Measurements from ENCODE around the gene R3HDML. TPM values are rescaled to one million over a fixed set of nuclear protein-coding genes. Genes with fewer than 3 reads are reported as not detected.

R3HDML gene
- total and polyA plus RNA-seq, 2 of the 13 experiments (the other 11 are each of a cell fraction or from before 2014, with no cell fraction given): not detected

DNA sequence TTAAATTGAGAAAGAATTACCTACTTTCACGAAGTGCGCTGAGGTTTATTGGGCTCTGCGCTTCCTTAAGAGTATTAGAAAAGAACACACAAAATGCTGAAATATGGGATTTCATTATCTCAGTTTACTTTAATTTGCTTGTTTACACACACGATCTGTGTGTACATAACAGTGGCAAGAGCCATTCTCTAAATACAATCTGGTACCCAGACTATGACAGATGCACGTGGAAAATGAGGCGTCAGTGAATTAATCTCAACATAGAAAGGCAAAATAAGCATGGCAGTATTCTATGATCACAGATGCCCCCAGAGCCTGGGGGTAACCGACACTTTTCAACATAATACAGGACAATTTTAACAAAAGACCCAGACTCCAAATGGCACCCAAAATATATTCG lies 34.1 kb upstream of the R3HDML start (continued):
- TF ChIP-seq ZNF792 (CRISPR knock-in tag; IDR thresholded peaks at IDR 0.05) (no peak), GTF3A (CRISPR knock-in tag; conservative IDR thresholded peaks at IDR 0.05) (0 out of 2 replicates have a peak, but pooled peaks have one; percentile 6), ZNF550 (CRISPR knock-in tag; IDR thresholded peaks at IDR 0.05; ENCODE audit: borderline replicate concordance) (no peak), ZNF20 (CRISPR knock-in tag; IDR thresholded peaks at IDR 0.05) (no peak), ARNTL (CRISPR knock-in tag; IDR thresholded peaks at IDR 0.05) (0 out of 2 replicates have a peak, but pooled peaks have one; percentile 32), ZNF562 (CRISPR knock-in tag; IDR thresholded peaks at IDR 0.05; ENCODE audit: borderline replicate concordance) (no peak), PHF21A (CRISPR knock-in tag; IDR thresholded peaks at IDR 0.05) (no peak), ZNF230 (CRISPR knock-in tag; IDR thresholded peaks at IDR 0.05) (0 out of 2 replicates have a peak, but pooled peaks have one; percentile 5), ZNF775 (CRISPR knock-in tag; IDR thresholded peaks at IDR 0.05; ENCODE audit: borderline replicate concordance) (0 out of 2 replicates have a peak, but pooled peaks have one; percentile 8), FOXA1 (IDR thresholded peaks at IDR 0.05) (no peak), FOXA1 (CRISPR knock-in tag; IDR thresholded peaks at IDR 0.05) (peak; percentile 55; the same call in 1 of the 2 replicates), ZNF530 (CRISPR knock-in tag; IDR thresholded peaks at IDR 0.05; ENCODE audit: low read depth) (no peak), TOE1 (CRISPR knock-in tag; IDR thresholded peaks at IDR 0.05) (no peak)
- TF ChIP-seq, protein P1, sequence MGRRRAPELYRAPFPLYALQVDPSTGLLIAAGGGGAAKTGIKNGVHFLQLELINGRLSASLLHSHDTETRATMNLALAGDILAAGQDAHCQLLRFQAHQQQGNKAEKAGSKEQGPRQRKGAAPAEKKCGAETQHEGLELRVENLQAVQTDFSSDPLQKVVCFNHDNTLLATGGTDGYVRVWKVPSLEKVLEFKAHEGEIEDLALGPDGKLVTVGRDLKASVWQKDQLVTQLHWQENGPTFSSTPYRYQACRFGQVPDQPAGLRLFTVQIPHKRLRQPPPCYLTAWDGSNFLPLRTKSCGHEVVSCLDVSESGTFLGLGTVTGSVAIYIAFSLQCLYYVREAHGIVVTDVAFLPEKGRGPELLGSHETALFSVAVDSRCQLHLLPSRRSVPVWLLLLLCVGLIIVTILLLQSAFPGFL (CRISPR knock-in tag; IDR thresholded peaks at IDR 0.05): no peak
- TF ChIP-seq, protein P2, sequence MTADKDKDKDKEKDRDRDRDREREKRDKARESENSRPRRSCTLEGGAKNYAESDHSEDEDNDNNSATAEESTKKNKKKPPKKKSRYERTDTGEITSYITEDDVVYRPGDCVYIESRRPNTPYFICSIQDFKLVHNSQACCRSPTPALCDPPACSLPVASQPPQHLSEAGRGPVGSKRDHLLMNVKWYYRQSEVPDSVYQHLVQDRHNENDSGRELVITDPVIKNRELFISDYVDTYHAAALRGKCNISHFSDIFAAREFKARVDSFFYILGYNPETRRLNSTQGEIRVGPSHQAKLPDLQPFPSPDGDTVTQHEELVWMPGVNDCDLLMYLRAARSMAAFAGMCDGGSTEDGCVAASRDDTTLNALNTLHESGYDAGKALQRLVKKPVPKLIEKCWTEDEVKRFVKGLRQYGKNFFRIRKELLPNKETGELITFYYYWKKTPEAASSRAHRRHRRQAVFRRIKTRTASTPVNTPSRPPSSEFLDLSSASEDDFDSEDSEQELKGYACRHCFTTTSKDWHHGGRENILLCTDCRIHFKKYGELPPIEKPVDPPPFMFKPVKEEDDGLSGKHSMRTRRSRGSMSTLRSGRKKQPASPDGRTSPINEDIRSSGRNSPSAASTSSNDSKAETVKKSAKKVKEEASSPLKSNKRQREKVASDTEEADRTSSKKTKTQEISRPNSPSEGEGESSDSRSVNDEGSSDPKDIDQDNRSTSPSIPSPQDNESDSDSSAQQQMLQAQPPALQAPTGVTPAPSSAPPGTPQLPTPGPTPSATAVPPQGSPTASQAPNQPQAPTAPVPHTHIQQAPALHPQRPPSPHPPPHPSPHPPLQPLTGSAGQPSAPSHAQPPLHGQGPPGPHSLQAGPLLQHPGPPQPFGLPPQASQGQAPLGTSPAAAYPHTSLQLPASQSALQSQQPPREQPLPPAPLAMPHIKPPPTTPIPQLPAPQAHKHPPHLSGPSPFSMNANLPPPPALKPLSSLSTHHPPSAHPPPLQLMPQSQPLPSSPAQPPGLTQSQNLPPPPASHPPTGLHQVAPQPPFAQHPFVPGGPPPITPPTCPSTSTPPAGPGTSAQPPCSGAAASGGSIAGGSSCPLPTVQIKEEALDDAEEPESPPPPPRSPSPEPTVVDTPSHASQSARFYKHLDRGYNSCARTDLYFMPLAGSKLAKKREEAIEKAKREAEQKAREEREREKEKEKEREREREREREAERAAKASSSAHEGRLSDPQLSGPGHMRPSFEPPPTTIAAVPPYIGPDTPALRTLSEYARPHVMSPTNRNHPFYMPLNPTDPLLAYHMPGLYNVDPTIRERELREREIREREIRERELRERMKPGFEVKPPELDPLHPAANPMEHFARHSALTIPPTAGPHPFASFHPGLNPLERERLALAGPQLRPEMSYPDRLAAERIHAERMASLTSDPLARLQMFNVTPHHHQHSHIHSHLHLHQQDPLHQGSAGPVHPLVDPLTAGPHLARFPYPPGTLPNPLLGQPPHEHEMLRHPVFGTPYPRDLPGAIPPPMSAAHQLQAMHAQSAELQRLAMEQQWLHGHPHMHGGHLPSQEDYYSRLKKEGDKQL (CRISPR knock-in tag; IDR thresholded peaks at IDR 0.05; ENCODE audit: low read depth): no peak
- TF ChIP-seq, protein P3, sequence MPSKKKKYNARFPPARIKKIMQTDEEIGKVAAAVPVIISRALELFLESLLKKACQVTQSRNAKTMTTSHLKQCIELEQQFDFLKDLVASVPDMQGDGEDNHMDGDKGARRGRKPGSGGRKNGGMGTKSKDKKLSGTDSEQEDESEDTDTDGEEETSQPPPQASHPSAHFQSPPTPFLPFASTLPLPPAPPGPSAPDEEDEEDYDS (CRISPR knock-in tag; IDR thresholded peaks at IDR 0.05): no peak
- TF ChIP-seq, protein P4, sequence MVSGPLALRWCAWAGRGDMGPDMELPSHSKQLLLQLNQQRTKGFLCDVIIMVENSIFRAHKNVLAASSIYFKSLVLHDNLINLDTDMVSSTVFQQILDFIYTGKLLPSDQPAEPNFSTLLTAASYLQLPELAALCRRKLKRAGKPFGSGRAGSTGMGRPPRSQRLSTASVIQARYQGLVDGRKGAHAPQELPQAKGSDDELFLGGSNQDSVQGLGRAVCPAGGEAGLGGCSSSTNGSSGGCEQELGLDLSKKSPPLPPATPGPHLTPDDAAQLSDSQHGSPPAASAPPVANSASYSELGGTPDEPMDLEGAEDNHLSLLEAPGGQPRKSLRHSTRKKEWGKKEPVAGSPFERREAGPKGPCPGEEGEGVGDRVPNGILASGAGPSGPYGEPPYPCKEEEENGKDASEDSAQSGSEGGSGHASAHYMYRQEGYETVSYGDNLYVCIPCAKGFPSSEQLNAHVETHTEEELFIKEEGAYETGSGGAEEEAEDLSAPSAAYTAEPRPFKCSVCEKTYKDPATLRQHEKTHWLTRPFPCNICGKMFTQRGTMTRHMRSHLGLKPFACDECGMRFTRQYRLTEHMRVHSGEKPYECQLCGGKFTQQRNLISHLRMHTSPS (CRISPR knock-in tag; IDR thresholded peaks at IDR 0.05; ENCODE audit: low read depth): no peak
- TF ChIP-seq, protein P5, sequence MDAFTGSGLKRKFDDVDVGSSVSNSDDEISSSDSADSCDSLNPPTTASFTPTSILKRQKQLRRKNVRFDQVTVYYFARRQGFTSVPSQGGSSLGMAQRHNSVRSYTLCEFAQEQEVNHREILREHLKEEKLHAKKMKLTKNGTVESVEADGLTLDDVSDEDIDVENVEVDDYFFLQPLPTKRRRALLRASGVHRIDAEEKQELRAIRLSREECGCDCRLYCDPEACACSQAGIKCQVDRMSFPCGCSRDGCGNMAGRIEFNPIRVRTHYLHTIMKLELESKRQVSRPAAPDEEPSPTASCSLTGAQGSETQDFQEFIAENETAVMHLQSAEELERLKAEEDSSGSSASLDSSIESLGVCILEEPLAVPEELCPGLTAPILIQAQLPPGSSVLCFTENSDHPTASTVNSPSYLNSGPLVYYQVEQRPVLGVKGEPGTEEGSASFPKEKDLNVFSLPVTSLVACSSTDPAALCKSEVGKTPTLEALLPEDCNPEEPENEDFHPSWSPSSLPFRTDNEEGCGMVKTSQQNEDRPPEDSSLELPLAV (CRISPR knock-in tag; conservative IDR thresholded peaks at IDR 0.05; ENCODE audit: low read depth): no peak
- TF ChIP-seq, protein P6, sequence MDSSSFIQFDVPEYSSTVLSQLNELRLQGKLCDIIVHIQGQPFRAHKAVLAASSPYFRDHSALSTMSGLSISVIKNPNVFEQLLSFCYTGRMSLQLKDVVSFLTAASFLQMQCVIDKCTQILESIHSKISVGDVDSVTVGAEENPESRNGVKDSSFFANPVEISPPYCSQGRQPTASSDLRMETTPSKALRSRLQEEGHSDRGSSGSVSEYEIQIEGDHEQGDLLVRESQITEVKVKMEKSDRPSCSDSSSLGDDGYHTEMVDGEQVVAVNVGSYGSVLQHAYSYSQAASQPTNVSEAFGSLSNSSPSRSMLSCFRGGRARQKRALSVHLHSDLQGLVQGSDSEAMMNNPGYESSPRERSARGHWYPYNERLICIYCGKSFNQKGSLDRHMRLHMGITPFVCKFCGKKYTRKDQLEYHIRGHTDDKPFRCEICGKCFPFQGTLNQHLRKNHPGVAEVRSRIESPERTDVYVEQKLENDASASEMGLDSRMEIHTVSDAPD (CRISPR knock-in tag; IDR thresholded peaks at IDR 0.05): no peak

Measured in HepG2 (cell line).